Psoas muscle (tissue), 8 donors: ENCODE results near the gene CTRB2. TPM values are rescaled to one million over a fixed set of nuclear protein-coding genes. Genes with fewer than 3 reads are reported as not detected.
"Not testable (repeated sequence)": the region's sequence is repeated elsewhere in the genome, so short reads cannot be mapped to it uniquely, and the experiment has no call there.

Experiments
- ATAC-seq, 4 donors: fragments of 200-7000 bp; cut with Tn5 transposase; one replicate each; pipeline ENCODE4 v1.9.1; 2020; ENCODE audit warnings: moderate library complexity in 3 of 4, mild to moderate bottlenecking in 2 of 4
- DNase-seq, 2 donors: peaks; one replicate each; pipeline ENCODE4 v3.0.0-alpha.2; 2020
- H3K27ac ChIP-seq: fragments of 200-600 bp; one replicate; pipeline ENCODE4 v1.8.0; 2022
- H3K27me3 ChIP-seq, 3 donors: fragments of 200-600 bp in 1 of 3; one replicate each; pipeline versions ENCODE4 v1.6.1 to v1.8.0; 2013 to 2022; ENCODE audit warnings: low read length in 2 of 3, mild to moderate bottlenecking in 2 of 3, moderate library complexity in 1 of 3; ENCODE audit not compliant: insufficient read depth in 3 of 3
- H3K36me3 ChIP-seq, 2 donors: fragments of 200-600 bp in 1 of 2; one replicate each; pipeline versions ENCODE4 v1.6.1 to v1.8.0; 2013 to 2022; ENCODE audit warnings: low read depth in 1 of 2, mild to moderate bottlenecking in 1 of 2, moderate library complexity in 1 of 2; ENCODE audit not compliant: insufficient read depth in 1 of 2
- H3K4me1 ChIP-seq: fragments of 200-600 bp; one replicate; pipeline ENCODE4 v1.8.0; 2022
- H3K4me3 ChIP-seq: fragments of 200-600 bp; one replicate; pipeline ENCODE4 v1.8.0; 2022; ENCODE audit warnings: mild to moderate bottlenecking
- H3K9me3 ChIP-seq: fragments of 200-600 bp; one replicate; pipeline ENCODE4 v1.8.0; 2022
- CTCF ChIP-seq: fragments of 200-600 bp; IDR thresholded peaks from one replicate; pipeline ENCODE4 v1.8.0; 2022; ENCODE audit warnings: antibody characterized with exemption
- WGBS, 3 donors: extraction: QIAGEN DNeasy Blood & Tissue Kit; methylation state at CpG; one replicate each; pipeline versions ENCODE4 v1.1.6 to v1.1.7; 2013; 5-methylcytosine and 5-hydroxymethylcytosine counted together
- intact Hi-C, 2 donors: fragments of 100-400 bp; cut with DNase I; formaldehyde crosslinking; loops; one replicate each; pipeline versions ENCODE4 v1.11.0 to v1.14.2; 2022
- polyA plus RNA-seq, 3 donors: library from polyadenylated mRNA; stranded (reverse); fragments of 200-250 nt; gene quantifications; one replicate each; pipeline ENCODE4 v1.2.3, GENCODE V29; 2013
- total RNA-seq, 4 donors: library from RNA; stranded (reverse); fragmentation: NEBNext Ultra II Directional in 2 of 4; extraction: Animal tissue kit (Norgen Biotek cat#: 25700) in 2 of 4; gene quantifications; one replicate each; pipeline versions ENCODE4 v1.2.1 to v1.2.4, GENCODE V29; 2021 to 2023
- donor health status: healthy with polysubstance abuse.
- donor health status: DM: no; HTN: no; CAD: no; lungs with moderate emphysema.
- donor health status: Bipolar disorder and iron deficiency.
- donor health status: healthy.
- donor health status: DM: yes; HTN: yes; CAD: no.
- donor health status: DM: no; HTN: no; CAD: no.
- donor health status: DM: no; HTN: no; CAD: no.
- donor health status: DM: yes; HTN: yes; CAD: no.

Gene CTRB2
- total and polyA plus RNA-seq, 7 donors = 0.14 to 2.4 (median 1.1) TPM; not detected in 3

GRCh38 chr16:75241955-75242354 lies 35.0 kb upstream of the CTRB2 start:
- ATAC-seq (no peak), DNase-seq (no peak)
- H3K9me3 ChIP-seq = no peaks in the 10 kb centered on the region
- peak overlapping the region; percentile 23 for H3K27ac ChIP-seq
- WGBS, 3 donors = 83 to 84% (median 84%) methylated on average over 11 to 13 of the region's 13 CpGs
- intact Hi-C loops = no loop called here
- H3K4me1 ChIP-seq = peaks cover 92% of the 10 kb centered on the region
- no peak for TF ChIP-seq CTCF
- no peak overlapping the region for H3K4me3 ChIP-seq
- no peaks in the 10 kb centered on the region for H3K27me3 ChIP-seq
- peaks cover 0 to 40% of the 10 kb centered on the region in 2 donors for H3K36me3 ChIP-seq

GRCh38 chr16:75241412-75241811 lies 34.5 kb upstream of the CTRB2 start:
- Histone ChIP-seq H3K27me3 (no peaks in the 10 kb centered on the region), H3K4me1 (peaks cover 86% of the 10 kb centered on the region), H3K36me3 (peaks cover 0 to 45% of the 10 kb centered on the region in 2 donors), H3K9me3 (no peaks in the 10 kb centered on the region), H3K4me3 (no peak overlapping the region), H3K27ac (peak overlapping the region; percentile 23)
- peak in 1 of 2 donors; percentile 50 for DNase-seq
- intact Hi-C loops = no loop called here
- no peak for TF ChIP-seq CTCF
- WGBS, 3 donors = 72 to 78% (median 77%) methylated on average over 6 to 8 of the region's 8 CpGs
- no peak for ATAC-seq

- 53 to 81% (median 71%) methylated on average over 7 of the region's 7 CpGs for WGBS, 3 donors
- H3K4me1 ChIP-seq = peaks cover 79% of the 10 kb centered on the region
- intact Hi-C loops, H3K4me3 ChIP-seq, H3K27me3 ChIP-seq, DNase-seq, ATAC-seq, H3K9me3 ChIP-seq: not testable (repeated sequence)
- H3K36me3 ChIP-seq = peaks cover 0 to 51% of the 10 kb centered on the region in 2 donors
- peak overlapping the region; percentile 83 for H3K27ac ChIP-seq
Measured at GRCh38 chr16:75240633-75241032, 33.7 kb upstream of the CTRB2 start.

GRCh38 chr16:75239542-75240122 lies 32.7 kb upstream of the CTRB2 start:
- no peak overlapping the region for H3K4me3 ChIP-seq
- DNase-seq (peak in 1 of 2 donors; percentile 50), ATAC-seq (no peak)
- no peaks in the 10 kb centered on the region for H3K9me3 ChIP-seq
- intact Hi-C loops = loop anchor here (5.0 kb wide), 2 partner anchors 68 to 148 kb away; no protein-coding TSS in a partner anchor
- H3K4me1 ChIP-seq = peaks cover 74% of the 10 kb centered on the region
- H3K27me3 ChIP-seq = no peaks in the 10 kb centered on the region
- no peak for TF ChIP-seq CTCF
- peak overlapping the region; percentile 83 for H3K27ac ChIP-seq
- peaks cover 3 to 61% of the 10 kb centered on the region in 2 donors for H3K36me3 ChIP-seq
- WGBS, 3 donors = 78 to 84% (median 79%) methylated on average over 18 to 19 of the region's 19 CpGs

GRCh38 chr16:75238853-75239541 lies 32.0 kb upstream of the CTRB2 start:
- H3K4me3 ChIP-seq = no peak overlapping the region
- TF ChIP-seq CTCF = peak; percentile 22
- ATAC-seq (peak; percentile 32 to 55 (median 38)), DNase-seq (no peak)
- H3K9me3 ChIP-seq = no peaks in the 10 kb centered on the region
- H3K4me1 ChIP-seq = peaks cover 74% of the 10 kb centered on the region
- no peaks in the 10 kb centered on the region for H3K27me3 ChIP-seq
- WGBS, 3 donors = 29 to 38% (median 35%) methylated on average over 16 of the region's 16 CpGs
- intact Hi-C loops = loop anchor here (5.0 kb wide), 2 partner anchors 68 to 148 kb away; no protein-coding TSS in a partner anchor
- H3K27ac ChIP-seq = peak overlapping the region; percentile 83
- peaks cover 3 to 65% of the 10 kb centered on the region in 2 donors for H3K36me3 ChIP-seq
